GM21529 (cell line): Measurements from ENCODE around the gene PRKRIP1.
A peak's percentile ranks its signal among the peaks of the same experiment; 100 is the strongest.
"Not testable (repeated sequence)": the region's sequence is repeated elsewhere in the genome, so short reads cannot be mapped to it uniquely, and the experiment has no call there.

Source experiments
- ATAC-seq: cut with Tn5 transposase; IDR thresholded peaks from one replicate; pipeline ENCODE4 v1.9.1; 2021; ENCODE audit not compliant: unreplicated experiment

The PRKRIP1 gene, protein sequence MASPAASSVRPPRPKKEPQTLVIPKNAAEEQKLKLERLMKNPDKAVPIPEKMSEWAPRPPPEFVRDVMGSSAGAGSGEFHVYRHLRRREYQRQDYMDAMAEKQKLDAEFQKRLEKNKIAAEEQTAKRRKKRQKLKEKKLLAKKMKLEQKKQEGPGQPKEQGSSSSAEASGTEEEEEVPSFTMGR

DNA sequence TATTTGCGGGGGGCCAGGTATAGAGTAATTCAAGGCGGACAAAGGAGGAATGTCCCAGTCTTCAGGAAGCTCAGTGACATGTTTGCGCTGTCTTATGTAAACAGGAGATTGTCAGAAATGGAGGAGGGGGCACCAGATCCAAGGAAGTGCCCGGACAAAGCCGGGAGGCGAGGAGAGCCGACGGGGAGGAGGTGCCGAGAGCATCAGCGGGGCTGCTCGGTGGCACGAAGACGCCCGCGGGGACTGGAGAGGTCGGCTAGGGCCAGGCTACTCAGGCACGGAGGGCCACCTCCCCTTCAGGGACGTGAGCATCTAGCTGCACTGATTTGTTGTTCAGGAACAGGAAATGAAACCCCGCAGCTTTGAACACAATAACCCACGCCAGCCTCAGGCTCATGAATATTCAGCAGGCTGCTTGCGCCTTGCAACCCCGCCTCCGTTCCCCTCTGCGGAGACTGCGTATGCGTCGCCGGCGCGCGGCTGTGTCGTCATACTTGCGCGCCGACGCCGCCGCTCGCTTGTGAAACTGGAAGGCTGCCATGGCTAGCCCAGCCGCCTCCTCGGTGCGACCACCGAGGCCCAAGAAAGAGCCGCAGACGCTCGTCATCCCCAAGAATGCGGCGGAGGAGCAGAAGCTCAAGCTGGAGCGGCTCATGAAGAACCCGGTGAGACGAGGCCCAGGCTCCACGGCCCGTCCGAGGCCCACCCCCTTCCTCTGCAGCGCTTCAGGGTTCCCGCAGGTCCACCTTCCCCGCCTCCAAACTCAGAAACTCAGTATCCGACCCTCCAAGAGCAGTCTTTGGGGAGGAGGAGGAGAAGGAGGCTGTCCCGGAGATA is at the start of gene PRKRIP1:
Gene PRKRIP1 (plus strand): TSS at position 491 of the 837 bp plus-strand sequence. CDS start 49 bp downstream, at position 540.
- ATAC-seq, result peak; percentile 97

DNA sequence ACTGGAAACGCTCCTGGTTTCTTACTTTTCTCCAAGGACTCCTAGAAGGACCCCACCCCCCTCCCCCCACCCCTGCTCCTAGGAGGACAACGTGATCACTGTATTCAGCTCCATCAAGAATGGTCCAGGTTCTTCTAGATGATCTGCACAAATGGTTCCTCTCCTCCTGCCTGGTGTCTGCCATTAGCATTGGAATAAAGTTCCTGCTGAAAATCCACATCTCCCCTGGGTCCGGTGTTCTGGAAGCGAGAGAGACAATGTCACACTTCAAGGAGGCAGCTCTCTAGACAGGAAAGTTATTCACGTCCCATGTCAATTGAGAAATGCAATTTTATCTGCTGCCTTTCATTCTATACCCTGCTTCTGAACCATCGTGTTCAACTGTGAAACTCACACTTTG is 49.2 kb upstream of the PRKRIP1 start:
- not testable (repeated sequence) for ATAC-seq

DNA sequence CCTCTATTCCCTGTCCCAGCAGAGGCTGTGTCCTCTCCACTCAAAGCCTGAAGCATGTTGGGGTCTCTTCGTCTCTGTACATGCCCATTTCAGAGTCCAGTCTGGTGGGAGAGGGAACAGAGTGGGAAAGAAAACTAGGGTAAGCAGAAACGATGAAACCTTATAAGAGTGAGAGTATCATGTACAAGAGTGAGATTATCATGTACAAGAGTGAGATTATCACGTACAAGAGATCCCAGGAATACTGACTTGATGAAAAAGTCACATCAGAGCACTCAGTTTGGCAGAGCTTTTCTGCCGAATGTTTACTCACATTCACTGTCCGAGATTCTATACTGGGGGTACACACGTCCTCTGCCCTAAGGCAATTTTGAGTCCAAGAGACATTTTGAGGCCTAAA is 39.8 kb upstream of the PRKRIP1 start, which contains the start of gene SPDYE6:
Gene SPDYE6 (minus strand): TSS at position 101 of the 400 bp plus-strand sequence. CDS start 421 bp downstream, outside the sequence.
- ATAC-seq, result not testable (repeated sequence)

DNA sequence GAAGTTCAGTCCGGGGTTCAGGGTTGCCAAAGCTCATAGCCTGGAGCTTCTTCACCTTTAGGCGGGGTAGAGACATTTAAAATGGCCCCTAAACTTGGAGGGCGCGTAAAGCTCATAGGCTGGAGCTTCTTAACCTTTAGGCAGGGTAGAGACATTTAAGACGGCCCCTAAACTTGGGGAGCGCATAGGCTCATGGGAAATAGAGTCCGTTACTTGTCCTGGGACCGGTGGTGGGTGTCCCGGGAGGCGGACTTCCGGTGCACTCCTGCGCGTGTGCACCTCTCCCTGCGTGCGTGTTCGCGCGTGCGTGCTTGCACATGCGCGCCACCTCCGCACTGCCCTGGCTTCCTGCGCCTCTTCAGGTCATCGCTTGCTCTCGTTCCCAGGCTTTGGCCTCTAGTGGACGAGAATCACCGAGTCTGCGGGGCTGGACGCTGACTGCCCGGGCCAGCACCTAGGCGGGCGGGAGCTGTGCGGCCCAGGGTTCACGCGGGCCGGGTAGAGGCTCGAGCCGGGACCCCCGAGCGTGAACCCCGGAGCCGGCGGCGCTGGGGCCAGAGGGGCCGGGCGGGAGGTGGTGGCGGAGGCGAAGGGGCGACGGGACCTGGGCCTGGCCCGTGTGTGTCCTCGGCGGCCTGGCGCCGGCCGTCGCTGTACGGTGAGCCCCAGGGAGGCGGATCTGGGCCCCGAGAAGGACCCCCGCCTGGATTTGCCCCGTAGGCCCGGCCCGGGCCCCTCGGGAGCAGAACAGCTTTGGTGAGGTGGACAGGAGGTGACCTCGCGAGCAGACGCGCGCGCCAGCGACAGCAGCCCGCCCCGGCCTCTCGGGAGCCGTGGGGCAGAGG is 32.4 kb upstream of the PRKRIP1 start:
- ATAC-seq, result peak; percentile 99

DNA sequence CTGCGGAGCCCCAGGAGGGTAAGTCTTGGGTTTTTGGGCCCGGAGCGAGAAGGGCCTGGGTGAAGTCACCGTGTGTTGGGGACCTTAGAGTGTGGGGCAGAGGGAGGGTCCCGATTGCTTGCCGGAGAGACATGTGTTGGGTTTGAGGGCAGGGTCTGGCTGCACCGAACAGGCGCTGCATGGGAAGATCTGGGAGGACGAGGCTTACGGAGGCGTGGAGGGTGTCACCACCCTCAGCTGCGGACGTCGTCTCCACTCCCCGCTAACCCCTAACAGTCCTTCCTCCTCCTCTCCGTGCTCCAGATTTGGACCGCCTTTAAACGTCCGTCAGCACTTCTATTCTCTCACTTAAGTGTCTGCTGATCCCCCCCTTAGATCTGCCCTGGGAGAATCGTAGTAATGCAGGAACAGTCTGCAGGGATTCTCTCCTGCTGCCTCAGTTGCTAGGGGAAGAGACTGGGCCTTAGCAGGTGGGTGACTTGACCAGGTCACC is 31.7 kb upstream of the PRKRIP1 start:
- not testable (repeated sequence) for ATAC-seq

DNA sequence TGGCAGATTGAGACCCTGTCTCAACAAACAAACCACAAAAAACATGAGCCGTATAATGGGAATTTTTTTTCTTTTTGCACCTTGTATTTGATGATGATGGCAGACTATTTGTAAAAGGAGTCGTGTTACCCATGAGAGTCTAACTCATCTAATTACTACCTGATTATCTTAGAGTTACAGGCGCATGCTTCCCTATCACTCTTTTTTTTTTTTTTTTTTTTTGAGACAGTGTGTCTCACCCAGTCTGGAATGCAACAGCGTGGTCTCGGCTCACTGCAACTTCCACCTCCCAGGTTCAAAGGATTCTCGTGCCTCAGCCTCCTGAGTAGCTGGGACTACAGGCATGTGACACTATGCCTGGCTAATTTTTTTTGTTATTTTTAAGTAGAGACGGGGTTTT is 30.8 kb upstream of the PRKRIP1 start:
- ATAC-seq, result not testable (repeated sequence)

DNA sequence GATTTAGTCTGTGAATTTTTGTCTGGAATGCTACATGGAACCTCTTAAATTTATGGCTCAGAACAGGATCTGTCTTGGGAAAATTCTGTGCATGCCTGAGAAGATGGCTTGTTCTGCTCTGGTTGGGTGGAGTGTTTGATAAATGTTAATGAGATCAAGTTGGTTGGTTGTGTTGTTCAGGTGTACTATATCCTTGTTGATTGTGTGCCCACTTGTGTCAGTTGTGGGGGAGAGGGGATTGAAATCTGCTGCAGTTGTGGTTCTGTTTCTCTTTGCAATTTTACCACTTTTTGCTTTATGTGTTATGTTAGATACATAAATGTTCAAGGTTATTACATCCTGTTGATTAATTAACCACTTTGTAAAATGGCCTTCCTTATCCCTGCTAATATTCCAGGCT is 26.1 kb upstream of the PRKRIP1 start:
- not testable (repeated sequence) for ATAC-seq

DNA sequence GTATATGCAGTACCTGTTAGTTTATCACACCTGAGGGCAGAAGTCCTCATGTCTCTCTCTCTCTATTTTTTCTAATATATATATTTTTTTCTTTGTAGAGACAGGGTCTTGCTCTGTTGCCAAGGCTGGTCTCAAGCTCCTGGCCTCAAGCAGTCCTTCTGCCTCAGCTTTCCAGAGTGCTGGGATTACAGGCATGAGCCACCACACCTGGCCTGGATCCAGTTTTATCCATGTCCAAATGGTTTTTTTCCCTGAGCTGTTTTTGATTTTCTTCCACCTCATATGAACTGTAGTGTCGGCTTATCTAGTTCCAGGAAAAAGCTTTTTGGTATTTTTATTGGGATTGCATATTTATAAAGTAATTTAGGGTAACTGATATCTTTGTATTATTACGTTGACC is 23.4 kb upstream of the PRKRIP1 start:
- not testable (repeated sequence) for ATAC-seq

DNA sequence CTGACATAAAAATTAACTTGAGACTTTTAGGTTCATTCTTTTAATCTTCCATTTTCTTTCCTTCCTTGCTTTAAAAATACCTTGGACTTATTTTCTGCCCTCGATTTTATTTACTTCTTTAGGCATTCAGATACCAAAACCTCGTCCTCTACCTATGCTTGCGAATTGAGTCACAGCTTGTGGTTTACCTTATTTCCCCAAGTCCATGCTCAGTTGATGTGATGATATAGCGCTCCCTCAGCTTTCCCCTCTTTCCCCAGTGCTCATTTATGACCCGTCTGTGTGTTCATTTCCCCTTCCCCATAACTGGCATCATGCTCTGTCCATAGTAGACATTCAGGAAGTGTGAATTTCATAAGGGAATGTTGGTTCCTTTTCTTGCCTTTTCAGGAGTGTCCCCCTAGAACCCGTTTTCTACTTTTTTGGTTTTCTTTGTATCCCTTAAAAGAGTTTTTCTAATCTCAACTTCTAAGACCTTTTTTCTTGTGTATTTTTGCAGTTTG is 19.1 kb upstream of the PRKRIP1 start:
- ATAC-seq, result no peak

DNA sequence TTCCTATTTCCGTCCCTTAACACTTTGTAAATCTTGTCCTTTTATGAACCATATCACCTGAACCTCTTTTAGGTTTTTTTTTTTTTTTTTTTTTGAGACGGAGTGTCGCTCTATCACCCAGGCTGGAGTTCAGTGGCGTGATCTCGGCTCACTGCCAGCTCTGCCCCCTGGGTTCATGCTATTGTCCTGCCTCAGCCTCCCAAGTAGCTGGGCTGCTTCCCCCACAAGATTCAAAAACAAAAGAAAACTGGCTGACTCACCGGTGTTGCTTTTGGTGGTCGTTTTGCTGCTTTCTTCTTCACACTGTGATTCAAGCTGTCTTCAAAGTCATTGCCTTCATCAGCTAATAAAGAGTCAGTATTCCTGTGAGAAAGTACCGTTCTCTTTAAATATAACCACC is 15.3 kb upstream of the PRKRIP1 start:
- ATAC-seq, result not testable (repeated sequence)

DNA sequence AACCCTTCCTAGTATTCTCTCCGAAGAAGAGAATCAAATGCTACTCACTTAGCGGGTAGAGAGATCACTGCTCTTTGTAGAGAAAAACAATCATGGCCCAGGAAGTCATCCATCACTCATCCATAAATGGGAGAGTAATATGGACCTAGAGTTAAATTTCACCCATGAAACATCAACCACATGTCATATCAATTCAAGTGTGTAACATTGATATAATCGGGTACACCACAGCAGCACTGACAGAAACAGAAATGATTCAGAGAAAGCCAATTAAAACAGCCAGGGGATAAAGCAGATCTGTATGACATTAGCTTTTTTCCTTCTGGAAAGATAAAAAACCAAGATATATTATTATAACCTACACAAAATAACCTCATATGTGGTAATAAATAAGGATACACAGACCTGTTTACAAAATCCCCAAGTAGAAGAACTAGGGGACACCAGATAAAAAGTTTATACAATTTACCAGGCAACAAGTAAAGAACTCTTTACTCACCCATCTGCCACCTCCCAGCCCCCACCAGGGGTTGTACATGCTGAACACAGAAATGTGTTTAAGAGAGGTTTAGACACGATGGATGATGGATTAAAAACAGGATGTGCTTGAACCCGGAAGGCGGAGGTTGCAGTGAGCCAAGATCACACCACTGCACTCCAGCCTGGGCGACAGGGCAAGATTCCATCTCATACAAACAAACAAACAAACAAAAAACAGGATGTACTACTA is 14.3 kb upstream of the PRKRIP1 start:
- not testable (repeated sequence) for ATAC-seq

DNA sequence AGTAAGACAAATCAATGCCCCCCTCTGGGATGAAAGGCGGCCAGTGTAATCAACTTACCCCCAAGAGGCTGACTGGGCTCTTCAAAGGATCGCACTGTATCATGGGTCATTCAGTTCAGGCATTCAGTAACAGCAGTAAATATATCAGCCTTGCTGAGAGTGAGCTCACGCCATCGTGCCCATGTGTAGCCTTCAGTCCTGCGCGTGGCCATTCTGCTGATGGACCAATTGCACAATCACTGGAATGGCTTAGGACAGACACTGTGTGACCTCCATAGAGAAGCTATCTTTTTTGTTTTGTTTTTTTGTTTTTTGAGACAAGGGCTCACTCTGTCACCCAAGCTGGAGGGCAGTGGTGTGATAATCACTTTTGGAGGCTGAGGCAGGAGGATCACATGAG is 9.1 kb upstream of the PRKRIP1 start:
- ATAC-seq, result no peak

DNA sequence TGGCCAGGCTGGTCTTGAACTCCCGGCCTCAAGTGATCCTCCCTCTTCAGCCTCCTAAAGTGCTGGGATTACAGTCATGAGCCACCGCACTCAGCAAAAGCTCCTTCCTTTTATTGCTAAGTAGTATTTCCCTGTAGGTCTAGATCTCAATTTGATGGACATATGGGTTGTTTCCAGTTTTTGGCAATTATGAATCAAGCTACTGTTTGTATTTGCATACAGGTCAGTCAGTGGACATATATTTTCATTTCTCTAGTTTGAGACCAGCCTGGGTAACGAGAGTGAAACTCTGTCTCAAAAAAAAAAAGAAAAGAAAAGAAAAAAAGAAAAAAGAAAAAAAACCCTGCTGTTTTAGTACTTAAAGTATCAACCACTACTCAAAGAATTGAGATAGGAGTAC is 6.4 kb upstream of the PRKRIP1 start:
- no peak for ATAC-seq

DNA sequence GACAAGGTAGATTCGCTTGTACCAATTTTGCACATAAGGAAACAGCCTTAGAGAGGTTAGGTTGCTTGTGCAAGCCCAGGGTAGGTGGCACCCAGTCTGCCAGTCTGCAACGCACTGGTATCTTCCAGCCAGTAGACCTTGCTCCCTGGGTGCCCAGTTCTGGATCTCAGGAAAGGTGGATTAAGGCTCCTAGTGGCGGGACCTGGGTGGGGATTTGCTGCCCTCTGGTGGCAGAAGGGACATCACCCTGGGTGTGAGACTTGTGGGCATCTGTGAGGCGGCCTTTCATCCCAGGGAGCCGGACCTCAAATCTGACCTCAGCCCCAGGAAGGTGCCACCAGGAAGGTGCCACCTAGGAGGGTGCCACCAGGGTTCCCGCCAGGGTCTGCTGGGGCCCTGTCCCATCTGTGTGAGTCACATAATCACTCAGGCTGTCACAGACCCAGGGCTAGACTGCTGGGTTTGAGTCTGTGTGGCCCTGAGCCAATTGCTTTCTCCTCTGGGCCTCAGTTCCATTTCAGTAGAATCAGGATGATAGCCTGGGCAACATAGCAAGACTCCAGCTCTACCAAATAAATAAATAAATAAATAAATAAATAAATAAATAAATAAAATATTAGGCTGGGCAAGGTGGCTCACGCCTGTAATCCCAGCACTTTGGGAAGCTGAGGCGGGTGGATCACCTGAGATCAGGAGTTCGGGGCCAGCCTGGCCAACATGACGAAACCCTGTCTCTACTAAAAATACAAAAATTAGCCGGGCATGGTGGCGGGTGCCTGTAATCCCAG is 5.3 kb upstream of the PRKRIP1 start:
- no peak for ATAC-seq

DNA sequence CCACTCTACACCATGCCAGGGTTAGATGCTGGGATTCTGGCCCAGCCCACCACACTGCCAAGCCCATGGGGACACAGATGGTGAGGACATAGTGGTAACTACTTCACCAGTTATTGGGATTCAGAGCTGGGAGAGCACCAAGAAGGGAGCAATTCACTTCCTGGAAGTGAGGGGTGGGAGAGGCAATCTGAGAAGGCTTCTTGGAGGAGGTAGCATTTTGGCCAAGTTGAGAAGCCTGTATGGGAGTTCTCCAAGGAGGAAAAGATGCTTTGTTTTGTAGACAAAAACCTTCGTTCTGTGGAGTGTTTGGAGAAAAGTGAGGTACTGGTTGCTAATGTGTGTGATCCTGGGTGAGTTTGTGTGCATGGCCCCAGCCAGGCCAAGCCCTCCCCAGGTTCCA is 3.8 kb upstream of the PRKRIP1 start:
- ATAC-seq, result no peak

DNA sequence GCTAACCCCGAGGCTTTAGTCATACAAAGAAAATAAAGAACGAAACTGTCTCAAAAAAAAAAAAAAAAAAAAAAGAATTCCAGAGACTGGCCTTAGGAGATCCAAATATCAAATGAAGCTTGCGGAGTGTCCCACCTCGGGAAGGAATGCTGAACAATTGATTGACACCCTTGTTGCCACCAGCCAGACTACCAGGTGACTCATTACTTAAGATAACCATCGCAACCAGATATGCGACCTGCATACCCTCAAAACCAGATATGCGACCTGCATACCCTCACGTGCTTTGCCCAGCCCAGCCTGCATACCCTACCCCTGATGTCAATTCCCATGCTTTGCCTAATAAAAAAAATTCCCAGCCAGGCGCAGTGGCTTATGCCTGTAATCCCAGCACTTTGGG is 2.7 kb upstream of the PRKRIP1 start:
- no peak for ATAC-seq

DNA sequence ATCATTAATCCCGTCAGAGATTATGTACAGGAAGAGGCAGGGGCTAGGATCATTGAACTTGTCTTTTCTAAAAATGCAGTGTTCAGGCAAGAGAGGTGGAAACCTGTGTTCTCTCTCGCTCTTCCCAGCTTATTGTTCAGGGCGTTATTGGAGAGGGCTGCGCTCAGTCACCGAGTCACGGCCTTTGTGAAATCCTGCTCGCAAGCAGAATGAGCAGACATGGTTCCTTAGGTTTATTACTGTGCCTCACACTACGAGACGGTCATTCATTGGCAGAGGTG is 631 bp upstream of the PRKRIP1 start:
- no peak for ATAC-seq

DNA sequence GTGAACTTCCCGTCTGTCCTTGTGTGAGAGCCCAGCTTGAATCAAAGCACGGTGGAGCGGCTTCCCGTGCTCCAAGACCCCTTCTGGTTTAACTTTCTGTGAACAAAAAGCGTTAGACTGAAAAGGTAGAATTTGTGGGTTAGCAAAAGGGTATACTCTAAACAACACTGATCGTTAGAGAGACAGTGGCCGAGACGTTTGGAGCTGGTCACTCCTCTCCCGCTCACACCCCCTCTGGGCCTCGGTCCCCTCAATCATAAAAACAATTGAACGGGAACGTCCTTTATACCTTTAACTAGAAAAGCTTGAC is 502 bp downstream of the PRKRIP1 start:
- no peak for ATAC-seq

DNA sequence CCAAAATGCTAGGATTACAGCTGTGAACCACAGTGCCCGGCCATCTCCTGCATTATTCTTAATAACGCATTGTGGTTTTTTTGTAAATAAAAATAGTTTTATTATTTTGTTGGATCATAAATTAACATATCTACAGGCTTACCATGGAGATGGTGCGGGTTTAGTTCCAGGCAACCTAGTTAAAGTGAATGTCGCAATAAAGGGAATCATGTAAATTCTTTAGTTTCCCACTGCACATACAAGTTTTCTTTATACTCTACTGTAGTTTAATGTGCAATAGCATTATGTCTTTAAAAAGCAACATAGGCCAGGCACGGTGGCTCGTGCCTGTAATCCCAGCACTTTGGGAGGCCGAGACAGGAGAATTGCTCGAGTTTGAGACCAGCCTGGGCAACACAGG is 2.4 kb downstream of the PRKRIP1 start:
- ATAC-seq, result no peak

DNA sequence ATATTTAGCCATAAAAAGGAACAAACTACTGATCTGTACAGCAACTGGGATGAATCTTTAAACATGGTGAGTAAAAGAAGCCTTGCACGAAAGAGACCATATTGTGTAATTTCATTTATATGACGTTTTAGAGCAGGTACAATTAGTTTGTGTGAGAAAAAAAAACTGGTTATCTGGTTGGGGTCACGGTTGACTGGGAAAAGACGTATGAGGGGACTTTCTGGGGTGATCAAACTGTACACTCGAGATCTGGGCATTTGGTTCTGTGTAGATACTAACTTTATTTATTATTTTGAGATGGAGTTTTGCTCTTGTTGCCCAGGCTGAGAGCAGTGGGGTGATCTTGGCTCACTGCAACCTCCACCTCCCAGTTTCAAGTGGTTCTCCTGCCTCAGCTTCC is 4.2 kb downstream of the PRKRIP1 start:
- ATAC-seq, result no peak
